Pancreas (tissue), 10 donors: ENCODE results near the gene SPAG9. TPM values are rescaled to one million over a fixed set of nuclear protein-coding genes. Genes with fewer than 3 reads are reported as not detected.

Experiments used
- ATAC-seq, 4 donors: fragments of 200-7000 bp; cut with Tn5 transposase; one replicate each; pipeline versions ENCODE4 v1.8.0 to v1.9.1; 2020; ENCODE audit warnings: mild to moderate bottlenecking in 4 of 4, moderate library complexity in 4 of 4
- DNase-seq, 6 donors: peaks; one replicate each; pipeline ENCODE4 v3.0.0-alpha.2; 2020
- FAIRE-seq: peaks from 2 replicates; lab custom pipeline; 2012; peaks lifted over from hg19 to GRCh38; lab: Jason Lieb, UNC
- H3K27ac ChIP-seq, 4 donors: fragments of 200-600 bp; sonication (generic); 1 replicate in 3 of 4; 2 replicates in 1 of 4; pipeline versions ENCODE4 v1.5.0 to v1.8.0; 2020
- H3K27me3 ChIP-seq, 4 donors: fragments of 200-600 bp; one replicate each; pipeline ENCODE4 v1.8.0; 2021
- H3K36me3 ChIP-seq, 3 donors: fragments of 200-600 bp; sonication (generic) in 1 of 3; one replicate each; pipeline versions ENCODE4 v1.5.0 to v1.8.0; 2020 to 2021
- H3K4me1 ChIP-seq, 3 donors: fragments of 200-600 bp; one replicate each; pipeline ENCODE4 v1.8.0; 2021
- H3K4me3 ChIP-seq, 4 donors: fragments of 200-600 bp; sonication (generic) in 2 of 4; one replicate each; pipeline versions ENCODE4 v1.5.0 to v1.8.0; 2020 to 2021
- H3K9me3 ChIP-seq, 4 donors: fragments of 200-600 bp; one replicate each; pipeline ENCODE4 v1.8.0; 2021
- WGBS, 2 donors: extraction: QIAGEN DNeasy Blood & Tissue Kit; methylation state at CpG; one replicate each; pipeline ENCODE4 v1.1.7; 2013; 5-methylcytosine and 5-hydroxymethylcytosine counted together
- intact Hi-C, 3 donors: fragments of 100-400 bp; cut with DNase I; formaldehyde crosslinking; loops; one replicate each; pipeline versions ENCODE4 v1.11.1 to v1.14.2; 2022
- polyA plus RNA-seq, 2 donors: library from polyadenylated mRNA; stranded (reverse); fragments of 200-250 nt; gene quantifications; one replicate each; pipeline ENCODE4 v1.2.3, GENCODE V29; 2013
- total RNA-seq, 6 donors: library from RNA; stranded (reverse); fragmentation: NEBNext Ultra II Directional in 4 of 6; extraction: Animal tissue kit (Norgen Biotek cat#: 25700) in 4 of 6; gene quantifications; one replicate each; pipeline versions ENCODE4 v1.2.1 to v1.2.4, GENCODE V29; 2021 to 2023
- TF ChIP-seq, protein P1 (sequence below), 4 donors: fragments of 200-600 bp; sonication (generic) in 3 of 4; IDR thresholded peaks; one replicate each; pipeline versions ENCODE4 v1.5.0 to v1.8.0; 2021; ENCODE audit warnings: antibody characterized with exemption in 4 of 4
- donor health status: healthy with polysubstance abuse.
- donor health status: DM: no; HTN: no; CAD: no; lungs with moderate emphysema.
- donor health status: DM: no; HTN: no; CAD: no.
- donor health status: control.
- donor health status: control.
- donor health status: Bipolar disorder and iron deficiency.
- donor health status: DM: yes; HTN: yes; CAD: no.
- donor health status: DM: no; HTN: no; CAD: no.
- donor health status: DM: no; HTN: no; CAD: no.
- donor health status: DM: yes; HTN: yes; CAD: no.

Gene SPAG9
- total and polyA plus RNA-seq, 8 donors = 18.7 to 56.1 (median 39.7) TPM

DNA sequence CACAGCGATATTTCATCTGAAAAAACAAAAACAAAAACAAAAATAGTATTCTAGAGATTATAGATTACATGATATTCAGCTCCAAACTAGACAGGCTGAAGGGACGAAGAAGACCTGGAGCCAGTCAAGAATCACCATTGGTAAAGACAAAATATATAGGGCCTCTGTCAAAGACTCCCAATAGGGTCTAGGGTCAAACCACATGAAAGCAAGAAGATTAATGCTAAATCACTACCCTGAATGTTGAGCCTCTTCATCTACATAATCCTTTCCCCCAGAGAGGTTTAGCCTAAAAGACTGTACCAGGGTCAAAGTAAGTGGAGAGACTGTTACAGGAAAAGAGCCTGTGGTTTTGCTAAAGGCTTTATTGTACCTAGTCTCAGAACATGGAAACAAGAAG lies 21.9 kb upstream of the SPAG9 start:
- ATAC-seq = no peak
- 92 to 95% methylated on average over 2 of the region's 2 CpGs for WGBS, 2 donors
- no peaks in the 10 kb centered on the region for H3K36me3 ChIP-seq
- H3K4me3 ChIP-seq = no peak overlapping the region
- intact Hi-C loops = no loop called here
- H3K27ac ChIP-seq = no peak overlapping the region
- H3K27me3 ChIP-seq = no peaks in the 10 kb centered on the region
- no peak for FAIRE-seq
- no peaks in the 10 kb centered on the region for H3K9me3 ChIP-seq
- TF ChIP-seq, protein P1, sequence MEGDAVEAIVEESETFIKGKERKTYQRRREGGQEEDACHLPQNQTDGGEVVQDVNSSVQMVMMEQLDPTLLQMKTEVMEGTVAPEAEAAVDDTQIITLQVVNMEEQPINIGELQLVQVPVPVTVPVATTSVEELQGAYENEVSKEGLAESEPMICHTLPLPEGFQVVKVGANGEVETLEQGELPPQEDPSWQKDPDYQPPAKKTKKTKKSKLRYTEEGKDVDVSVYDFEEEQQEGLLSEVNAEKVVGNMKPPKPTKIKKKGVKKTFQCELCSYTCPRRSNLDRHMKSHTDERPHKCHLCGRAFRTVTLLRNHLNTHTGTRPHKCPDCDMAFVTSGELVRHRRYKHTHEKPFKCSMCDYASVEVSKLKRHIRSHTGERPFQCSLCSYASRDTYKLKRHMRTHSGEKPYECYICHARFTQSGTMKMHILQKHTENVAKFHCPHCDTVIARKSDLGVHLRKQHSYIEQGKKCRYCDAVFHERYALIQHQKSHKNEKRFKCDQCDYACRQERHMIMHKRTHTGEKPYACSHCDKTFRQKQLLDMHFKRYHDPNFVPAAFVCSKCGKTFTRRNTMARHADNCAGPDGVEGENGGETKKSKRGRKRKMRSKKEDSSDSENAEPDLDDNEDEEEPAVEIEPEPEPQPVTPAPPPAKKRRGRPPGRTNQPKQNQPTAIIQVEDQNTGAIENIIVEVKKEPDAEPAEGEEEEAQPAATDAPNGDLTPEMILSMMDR (IDR thresholded peaks at IDR 0.05) = no peak
- H3K4me1 ChIP-seq = no peaks in the 10 kb centered on the region
- no peak for DNase-seq

DNA sequence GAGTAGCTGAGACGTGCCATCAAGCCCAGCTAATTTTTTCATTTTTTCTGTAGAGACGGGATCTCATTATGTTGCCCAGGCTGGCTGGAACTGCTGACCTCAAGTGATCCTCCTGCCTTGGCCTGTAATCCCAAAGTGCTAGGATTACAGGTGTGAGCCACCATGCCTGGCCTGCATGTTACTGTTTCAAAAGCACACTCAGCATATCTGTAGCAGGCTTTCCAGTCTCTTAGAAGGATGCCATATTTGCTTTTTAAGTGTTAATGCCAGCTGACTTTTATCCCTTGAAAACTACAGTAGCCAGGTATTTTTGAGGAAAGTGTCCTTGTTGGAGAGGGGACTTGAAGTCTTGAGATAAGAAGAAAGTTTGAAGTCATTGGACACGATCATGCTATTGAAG lies 15.3 kb upstream of the SPAG9 start:
- no peaks in the 10 kb centered on the region for H3K4me1 ChIP-seq
- TF ChIP-seq, protein P1 (IDR thresholded peaks at IDR 0.05) = no peak
- no peak for ATAC-seq

DNA sequence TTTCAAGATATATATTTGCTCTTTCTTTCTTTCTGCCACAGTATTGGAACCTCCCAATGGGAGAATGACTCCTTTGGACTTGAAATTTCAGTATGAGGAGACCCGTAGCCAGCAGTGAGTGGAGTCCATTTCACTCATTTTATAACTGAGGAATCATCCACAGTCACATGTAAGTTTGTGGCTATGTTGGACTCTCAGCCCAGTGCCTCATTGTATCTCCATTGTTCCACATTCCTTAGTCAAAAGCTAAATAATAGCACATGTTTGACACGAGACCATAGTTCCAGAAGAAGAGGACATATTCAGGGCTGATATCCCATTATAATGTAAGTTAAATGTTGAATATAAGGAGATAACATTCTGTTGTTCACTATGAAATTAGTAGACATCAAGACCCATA lies 12.7 kb upstream of the SPAG9 start:
- FAIRE-seq (no peak), ATAC-seq (peak in 1 of 4 donors; percentile 22), DNase-seq (no peak)
- H3K27ac ChIP-seq = no peak overlapping the region
- H3K9me3 ChIP-seq = no peaks in the 10 kb centered on the region
- no peak overlapping the region for H3K4me3 ChIP-seq
- intact Hi-C loops = no loop called here
- H3K36me3 ChIP-seq = no peaks in the 10 kb centered on the region
- no peaks in the 10 kb centered on the region for H3K27me3 ChIP-seq
- WGBS, 2 donors = 82 to 95% methylated on average over 2 of the region's 2 CpGs
- no peaks in the 10 kb centered on the region for H3K4me1 ChIP-seq
- TF ChIP-seq, protein P1 (IDR thresholded peaks at IDR 0.05) = no peak

More for the DNA sequence above, 15.3 kb upstream of the SPAG9 start:
- Histone ChIP-seq H3K27me3 (no peaks in the 10 kb centered on the region), H3K4me3 (no peak overlapping the region), H3K36me3 (no peaks in the 10 kb centered on the region), H3K27ac (no peak overlapping the region), H3K9me3 (no peaks in the 10 kb centered on the region)
- FAIRE-seq (no peak), DNase-seq (no peak)
- 89 to 93% methylated on average over 3 of the region's 3 CpGs for WGBS, 2 donors
- intact Hi-C loops = no loop called here

DNA sequence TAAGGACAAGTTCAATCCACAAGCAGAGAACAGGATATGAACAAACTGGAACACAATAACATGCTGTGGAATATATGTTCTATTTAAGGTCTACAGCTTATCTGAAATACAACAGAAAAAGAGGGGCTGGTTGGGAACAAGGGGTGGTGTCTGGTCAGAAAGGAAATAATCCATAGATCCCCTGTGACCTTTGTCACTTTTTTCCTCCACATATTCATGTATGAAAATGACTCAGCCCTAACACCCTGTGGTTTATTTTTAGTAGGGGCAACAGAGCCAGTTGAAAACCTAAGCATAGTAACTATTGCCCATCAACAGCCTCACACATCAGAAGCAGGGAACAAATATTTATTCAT lies 12.3 kb upstream of the SPAG9 start:
- peak overlapping the region in 1 of 4 donors; percentile 23 for H3K27ac ChIP-seq
- DNase-seq (no peak), FAIRE-seq (no peak), ATAC-seq (peak; percentile 44 to 84 (median 70))
- H3K4me1 ChIP-seq = no peaks in the 10 kb centered on the region
- intact Hi-C loops = no loop called here
- no peak overlapping the region for H3K4me3 ChIP-seq
- no peaks in the 10 kb centered on the region for H3K36me3 ChIP-seq
- H3K9me3 ChIP-seq = no peaks in the 10 kb centered on the region
- H3K27me3 ChIP-seq = no peaks in the 10 kb centered on the region
- TF ChIP-seq, protein P1 (IDR thresholded peaks at IDR 0.05) = no peak

DNA sequence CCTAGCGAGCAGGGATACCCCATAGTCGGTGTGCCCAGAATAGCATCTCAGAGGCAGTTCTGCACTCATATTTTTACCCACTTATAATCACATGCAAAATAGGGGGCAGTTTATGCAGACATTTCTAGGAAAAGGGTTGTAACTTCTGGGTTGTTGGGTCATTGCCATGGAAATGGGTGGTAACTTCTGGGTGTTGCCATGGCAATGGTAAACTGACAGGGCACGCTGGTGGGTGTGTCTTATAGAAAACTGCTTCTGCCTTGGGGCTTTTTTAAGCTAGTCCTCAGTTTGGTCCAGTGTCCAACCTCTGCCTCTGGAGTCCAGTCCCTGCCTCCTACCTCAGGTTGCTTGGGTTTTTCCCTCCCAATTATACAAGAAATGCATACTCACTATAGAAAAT lies 7.4 kb upstream of the SPAG9 start:
- TF ChIP-seq, protein P1 (IDR thresholded peaks at IDR 0.05) = no peak
- DNase-seq (no peak), FAIRE-seq (no peak), ATAC-seq (no peak)
- H3K4me3 ChIP-seq = no peak overlapping the region
- no peaks in the 10 kb centered on the region for H3K27me3 ChIP-seq
- no peaks in the 10 kb centered on the region for H3K36me3 ChIP-seq
- WGBS, 2 donors = 81 to 82% methylated on average over 3 of the region's 3 CpGs
- H3K9me3 ChIP-seq = no peaks in the 10 kb centered on the region
- intact Hi-C loops = no loop called here
- H3K4me1 ChIP-seq = peaks cover 4 to 13% (median 11%) of the 10 kb centered on the region in 3 donors
- no peak overlapping the region for H3K27ac ChIP-seq
